Cerebellar cortex (tissue), 1 donor: ENCODE measurements around the gene EPHB4.
"Not testable (repeated sequence)": the region's sequence is repeated elsewhere in the genome, so short reads cannot be mapped to it uniquely, and the experiment has no call there.

Source experiments
- DNase-seq: peaks from one replicate; pipeline ENCODE4 v3.0.0-alpha.2; 2015; ENCODE audit warnings: low spot score

Gene EPHB4

GRCh38 chr7:100822236-100823139, 4.8 kb downstream of the EPHB4 start:
- DNase-seq, result no peak

DNA sequence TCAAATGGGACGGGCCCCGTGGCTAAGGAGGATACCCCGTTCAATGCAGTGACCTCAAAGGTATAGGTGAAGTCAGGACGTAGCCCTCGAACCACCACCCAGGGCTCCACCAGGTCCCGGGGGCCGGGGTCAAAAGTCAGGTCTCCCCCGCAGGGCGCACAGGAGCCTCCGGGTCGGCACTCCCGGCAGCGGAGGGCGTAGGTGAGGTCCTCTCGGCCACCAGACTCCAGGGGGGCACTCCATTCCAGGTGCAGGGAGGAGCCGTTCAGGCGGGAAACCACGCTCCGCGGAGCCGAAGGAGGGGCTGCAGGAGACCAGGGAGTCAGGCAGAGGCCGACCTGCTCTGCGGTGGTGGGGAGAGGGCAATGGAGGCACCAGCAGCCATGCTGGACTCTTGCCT, 7.7 kb downstream of the EPHB4 start:
- DNase-seq, result no peak

- no peak for DNase-seq
These were observed 8.5 kb downstream of the EPHB4 start for GRCh38 chr7:100818825-100819224.

DNA sequence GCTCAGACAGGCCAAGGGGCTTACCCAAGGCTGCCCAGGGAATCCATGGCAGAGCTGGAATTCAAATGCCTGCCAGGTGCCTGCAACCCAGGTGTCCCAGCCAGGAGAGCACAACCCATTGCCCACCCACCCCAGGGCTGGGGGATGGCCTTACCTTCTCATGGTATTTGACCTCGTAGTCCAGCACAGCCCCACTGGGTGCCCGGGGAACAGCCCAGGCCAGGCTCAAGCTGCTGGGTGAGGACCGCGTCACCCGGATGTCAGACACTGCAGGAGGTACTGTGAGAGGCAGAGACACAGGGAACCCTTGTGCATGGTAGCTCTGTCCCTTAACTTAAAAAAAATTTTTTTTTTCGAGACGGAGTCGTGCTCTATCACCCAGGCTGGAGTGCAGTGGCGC, 9.0 kb downstream of the EPHB4 start:
- DNase-seq, result no peak

DNA sequence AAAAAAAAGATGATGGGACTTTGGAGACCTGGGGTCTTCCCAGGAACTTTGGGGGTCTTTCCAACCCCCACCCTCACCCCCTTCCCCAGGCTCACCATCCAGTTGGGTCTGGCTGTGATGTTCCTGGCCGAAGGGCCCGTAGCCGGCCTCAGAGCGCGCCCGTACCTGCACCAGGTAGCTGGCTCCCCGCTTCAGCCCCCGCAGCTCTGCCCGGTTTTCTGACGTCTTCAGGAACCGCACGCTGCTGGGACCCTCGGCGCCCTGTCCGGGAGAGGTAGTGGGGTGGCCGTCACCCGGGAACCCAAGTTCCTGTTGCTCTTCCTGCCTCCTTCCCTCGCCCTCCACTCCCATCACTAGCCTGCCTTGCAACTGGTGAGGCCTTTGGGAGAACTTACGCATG, 10.2 kb downstream of the EPHB4 start:
- no peak for DNase-seq

DNA sequence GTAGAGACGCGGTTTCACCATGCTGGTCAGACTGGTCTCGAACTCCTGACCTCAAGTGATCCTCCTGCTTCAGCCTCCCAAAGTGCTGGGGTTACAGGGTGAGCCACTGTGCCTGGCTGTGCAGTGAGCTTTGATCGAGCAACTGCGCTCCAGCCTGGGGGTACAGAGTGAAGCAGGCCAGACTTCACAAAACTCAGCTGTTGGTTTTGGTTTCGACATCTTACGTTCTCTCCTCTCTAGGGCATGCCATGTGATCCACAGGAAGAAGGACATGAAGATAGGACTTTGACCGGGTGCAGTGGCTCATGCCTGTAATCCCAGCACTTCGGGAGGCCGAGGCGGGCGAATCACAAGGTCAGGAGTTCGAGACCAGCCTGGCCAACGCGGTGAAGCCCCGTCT, 10.8 kb downstream of the EPHB4 start:
- DNase-seq, result not testable (repeated sequence)

GRCh38 chr7:100812729-100813128, 14.6 kb downstream of the EPHB4 start:
- no peak for DNase-seq

DNA sequence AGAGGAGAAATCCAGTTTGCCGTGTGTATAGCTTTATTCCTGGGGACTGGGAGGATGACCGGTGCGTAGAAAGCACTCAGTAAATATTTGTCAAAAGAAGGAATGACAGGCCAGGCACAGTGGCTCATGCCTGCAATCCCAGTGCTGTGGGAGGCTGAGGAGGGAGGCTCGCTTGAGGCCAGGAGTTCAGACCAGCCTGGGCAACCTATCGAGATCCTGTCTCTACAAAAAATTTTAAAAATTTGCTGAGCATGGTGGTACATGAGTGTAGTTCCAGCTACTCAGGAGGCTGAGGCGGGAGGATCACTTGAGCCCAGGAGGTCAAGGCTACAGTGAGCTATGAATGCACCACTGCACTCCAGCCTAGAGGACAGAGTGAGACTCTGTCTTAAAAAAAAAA, 15.8 kb downstream of the EPHB4 start:
- no peak for DNase-seq

DNA sequence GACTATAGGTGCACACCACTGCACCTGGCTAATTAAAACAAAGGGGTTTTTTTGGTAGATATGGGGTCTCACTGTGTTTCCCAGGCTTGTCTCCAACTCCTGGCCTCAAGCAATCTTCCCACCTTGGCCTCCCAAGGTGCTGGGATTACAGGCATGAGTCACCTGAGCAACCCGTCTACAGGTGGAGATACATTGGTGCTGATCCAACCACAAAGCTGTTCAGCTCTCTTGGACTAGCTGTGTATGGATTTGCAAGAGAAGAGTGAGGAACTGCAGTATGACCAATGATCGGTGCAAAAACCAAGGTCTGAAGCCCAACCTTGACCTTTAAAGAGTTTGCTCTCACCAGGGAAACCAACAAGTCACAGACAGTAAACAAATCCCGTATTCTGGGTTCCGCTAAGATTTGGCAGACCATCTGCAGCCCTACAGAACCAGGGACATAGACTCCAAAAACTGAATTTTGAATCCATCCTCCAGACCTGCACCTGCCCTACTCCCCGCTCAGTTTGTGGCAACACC, 18.9 kb downstream of the EPHB4 start:
- no peak for DNase-seq

GRCh38 chr7:100806883-100807282, 20.4 kb downstream of the EPHB4 start:
- DNase-seq, result not testable (repeated sequence)

GRCh38 chr7:100806276-100806675, 21.0 kb downstream of the EPHB4 start:
- DNase-seq, result no peak

DNA sequence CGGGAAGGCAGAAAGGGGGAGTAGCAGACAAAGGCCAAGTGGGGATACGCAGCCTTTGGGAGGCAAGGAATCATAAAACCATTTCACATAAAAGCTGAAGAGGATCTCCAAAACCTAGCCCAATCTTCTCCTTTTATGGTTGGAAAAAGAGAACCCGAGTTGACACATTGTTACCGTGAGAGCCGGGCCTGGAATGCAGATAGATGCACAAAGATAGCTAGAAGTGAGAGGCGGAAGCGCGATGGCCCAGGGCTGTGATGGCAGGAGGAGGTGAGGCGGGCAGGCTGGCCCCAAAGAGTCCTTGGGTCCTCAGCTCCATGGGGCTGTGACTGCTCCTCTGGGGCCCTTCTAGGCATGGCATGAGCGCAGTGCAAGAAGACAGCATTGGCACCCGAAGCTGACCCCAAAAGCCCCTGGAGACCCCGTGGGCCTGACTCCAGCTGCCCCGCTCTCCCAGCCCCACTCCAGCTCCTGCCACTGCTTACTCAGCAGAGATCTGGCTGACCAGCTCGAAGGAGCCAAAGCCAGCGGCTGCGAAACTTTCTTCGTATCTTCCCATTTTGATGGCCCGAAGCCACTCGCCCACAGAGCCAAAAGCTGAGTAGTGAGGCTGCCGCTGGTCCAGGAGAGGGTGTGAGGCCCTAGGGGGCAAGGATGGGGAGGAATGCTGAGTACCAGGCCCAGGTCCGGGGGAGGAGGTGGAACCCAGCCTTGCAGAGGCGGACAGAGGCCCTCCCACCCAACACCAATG, 22.5 kb downstream of the EPHB4 start:
- DNase-seq, result no peak

- peak; percentile 81 for DNase-seq
These were observed 23.7 kb downstream of the EPHB4 start for GRCh38 chr7:100803398-100804161.

DNA sequence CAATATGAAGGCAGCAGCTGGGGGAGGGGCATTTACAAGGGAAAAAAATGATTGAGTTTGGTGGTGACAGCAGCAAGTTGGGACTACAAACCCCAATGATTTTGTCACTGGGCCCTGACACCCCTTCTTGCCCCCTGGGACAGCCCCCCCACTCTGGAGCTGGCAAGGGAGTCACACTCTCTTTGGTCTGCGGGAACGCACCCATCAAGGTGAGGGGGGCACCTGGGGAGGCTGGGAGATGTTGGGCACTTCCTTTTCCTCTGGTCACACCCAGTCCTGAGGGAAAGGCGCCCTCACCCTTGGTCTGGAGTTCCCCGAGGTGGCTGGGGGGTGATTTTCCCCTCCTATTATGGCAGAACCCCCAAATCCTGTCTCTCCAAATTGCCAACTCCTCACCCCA, 24.4 kb downstream of the EPHB4 start:
- DNase-seq, result no peak

- no peak for DNase-seq
These were observed 25.3 kb downstream of the EPHB4 start for GRCh38 chr7:100801833-100802568.

GRCh38 chr7:100799037-100799896, 28.1 kb downstream of the EPHB4 start:
- DNase-seq, result peak; percentile 62

DNA sequence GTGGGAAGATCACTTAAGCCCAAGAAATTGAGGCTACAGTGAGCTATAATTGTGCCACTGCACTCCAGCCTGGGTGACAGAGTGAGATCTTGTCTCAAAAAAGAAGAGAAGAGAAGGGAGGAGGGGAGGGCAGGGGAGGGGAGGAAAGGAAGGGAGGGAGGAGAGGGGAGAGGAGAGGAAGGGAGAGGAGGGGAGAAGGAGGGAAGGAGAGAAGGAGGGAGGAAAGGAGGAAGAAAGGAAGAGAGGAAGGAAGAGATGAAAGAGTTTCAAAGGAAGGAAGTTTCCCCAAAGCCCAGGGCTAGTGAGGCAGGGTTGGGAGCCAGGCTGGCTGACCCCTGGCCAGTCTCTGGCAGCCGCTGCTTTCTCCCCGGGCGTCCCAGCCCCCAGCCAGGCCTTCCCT, 32.6 kb downstream of the EPHB4 start:
- no peak for DNase-seq

DNA sequence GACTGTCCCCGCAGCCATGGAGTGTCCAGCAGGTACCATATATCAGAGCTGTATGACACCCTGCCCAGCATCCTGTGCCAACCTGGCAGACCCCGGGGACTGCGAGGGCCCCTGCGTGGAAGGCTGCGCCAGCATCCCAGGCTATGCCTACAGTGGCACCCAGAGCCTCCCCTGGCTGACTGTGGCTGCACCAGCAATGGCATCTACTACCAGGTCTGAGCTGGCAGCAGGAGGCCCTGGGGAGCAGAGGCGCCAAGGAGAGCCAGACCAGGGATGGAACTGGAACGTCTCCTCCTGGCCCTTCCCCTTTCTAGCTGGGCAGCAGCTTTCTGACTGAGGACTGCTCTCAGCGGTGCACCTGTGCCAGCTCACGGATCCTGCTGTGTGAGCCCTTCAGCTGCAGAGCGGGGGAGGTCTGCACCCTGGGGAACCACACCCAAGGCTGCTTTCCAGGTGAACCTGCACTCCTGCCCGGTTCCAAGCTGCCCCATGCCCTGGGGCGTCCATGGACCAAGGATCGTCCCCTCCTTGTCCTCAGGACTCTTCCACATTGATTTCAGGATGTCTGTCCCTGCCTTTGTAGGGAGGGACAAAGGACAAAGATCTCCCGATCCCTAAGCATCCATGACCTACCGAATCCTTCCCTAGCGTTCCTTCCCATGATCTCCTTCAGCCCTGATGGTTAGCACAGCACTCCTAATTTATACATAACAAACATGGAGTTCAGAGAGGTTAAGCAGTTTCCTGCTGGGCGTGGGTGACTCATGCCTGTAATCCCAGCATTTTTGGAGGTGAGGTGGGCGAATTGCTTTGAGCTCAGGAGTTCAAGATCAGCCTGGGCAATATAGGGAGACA, 33.3 kb downstream of the EPHB4 start:
- no peak for DNase-seq

- DNase-seq, result no peak
These were observed 35.2 kb downstream of the EPHB4 start for GRCh38 chr7:100791881-100792666.
